GM18907 (cell line): ENCODE measurements around the gene PLSCR5.

Experiments
- ATAC-seq: cut with Tn5 transposase; IDR thresholded peaks from one replicate; pipeline ENCODE4 v1.9.1; 2021; ENCODE audit warnings: mild to moderate bottlenecking, moderate library complexity; ENCODE audit not compliant: unreplicated experiment

PLSCR5 gene

DNA sequence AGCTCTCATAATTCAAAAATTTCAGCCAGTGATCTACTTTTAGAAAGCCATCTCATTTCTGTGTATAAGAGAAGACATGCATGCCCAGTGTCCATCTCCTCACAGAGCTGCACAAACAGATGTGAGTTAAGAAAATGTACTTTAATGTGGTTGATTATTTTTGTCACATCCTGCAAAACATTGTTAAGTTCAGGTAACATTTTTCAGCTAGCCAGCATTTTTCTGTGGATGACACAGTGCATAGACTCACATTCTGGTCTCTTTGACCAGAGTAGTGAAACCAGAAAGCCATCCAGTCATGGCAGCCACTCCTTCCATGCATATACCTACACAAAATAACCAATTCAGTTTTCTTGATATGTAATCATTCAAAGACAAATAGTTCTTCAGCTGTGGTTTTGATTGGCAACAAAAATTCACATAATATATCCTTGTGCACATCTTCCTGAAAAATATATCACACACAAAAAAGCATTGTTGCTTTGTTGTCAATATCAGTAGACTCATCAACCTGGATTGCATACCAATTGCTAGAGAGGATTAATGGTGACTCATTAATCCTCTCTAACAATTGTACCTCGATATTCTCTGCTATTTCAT lies 58.7 kb downstream of the PLSCR5 start:
- ATAC-seq, result no peak

GRCh38 chr3:146544929-146545528 lies 60.1 kb downstream of the PLSCR5 start:
- ATAC-seq, result no peak

GRCh38 chr3:146544002-146544928 lies 60.9 kb downstream of the PLSCR5 start, which contains the start of gene PLSCR1:
Gene PLSCR1 (minus strand): TSS chr3:146544607. CDS start chr3:146536552, 8,055 bp downstream.
- ATAC-seq, result peak; percentile 91

DNA sequence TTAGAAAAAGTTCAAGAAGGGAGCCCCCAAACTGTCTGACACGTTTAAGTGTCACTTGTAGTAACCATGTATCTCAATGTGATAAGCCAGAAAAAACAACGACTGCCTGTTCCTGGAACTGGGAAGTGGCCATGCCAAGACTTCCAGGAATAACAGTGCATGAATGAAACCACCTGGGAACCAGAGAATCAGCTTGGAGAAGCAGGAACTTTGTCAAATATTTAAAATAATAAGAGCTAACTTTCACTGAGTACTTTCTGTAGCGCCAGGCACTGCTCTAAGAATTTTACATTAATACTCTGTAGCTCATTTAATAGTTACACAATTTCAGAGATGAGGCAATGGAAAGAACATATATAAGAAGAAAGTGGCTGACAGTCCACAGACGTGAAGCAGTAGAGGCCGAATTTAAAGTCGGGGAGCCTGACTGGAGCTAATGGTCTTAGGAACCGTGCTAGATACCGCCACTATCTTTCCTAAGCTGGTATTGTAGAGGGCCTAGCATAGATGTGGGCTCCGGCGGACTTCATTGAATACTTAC lies 61.6 kb downstream of the PLSCR5 start:
- peak; percentile 14 for ATAC-seq

- ATAC-seq, result no peak
Observed at GRCh38 chr3:146542978-146543377, 62.2 kb downstream of the PLSCR5 start.

DNA sequence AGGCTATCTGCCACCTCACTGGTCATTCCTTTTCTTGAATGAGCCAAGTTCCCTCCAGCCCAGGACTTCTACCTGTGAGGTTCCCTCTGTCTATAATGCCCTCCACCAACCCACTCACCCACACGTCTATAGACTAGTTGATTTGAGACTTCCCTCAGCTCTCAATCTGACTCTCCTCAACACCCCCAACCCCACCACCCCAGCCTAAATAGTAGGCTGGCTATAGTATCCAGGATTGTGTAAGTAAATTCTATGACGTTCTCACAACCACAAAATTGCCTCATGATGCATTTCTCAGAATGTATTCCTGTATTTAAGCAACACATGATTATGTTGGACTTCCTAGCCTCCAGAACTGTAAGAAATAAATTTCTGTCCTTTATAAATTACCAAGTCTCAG lies 63.0 kb downstream of the PLSCR5 start:
- ATAC-seq, result no peak

GRCh38 chr3:146540978-146541377 lies 64.2 kb downstream of the PLSCR5 start:
- no peak for ATAC-seq

DNA sequence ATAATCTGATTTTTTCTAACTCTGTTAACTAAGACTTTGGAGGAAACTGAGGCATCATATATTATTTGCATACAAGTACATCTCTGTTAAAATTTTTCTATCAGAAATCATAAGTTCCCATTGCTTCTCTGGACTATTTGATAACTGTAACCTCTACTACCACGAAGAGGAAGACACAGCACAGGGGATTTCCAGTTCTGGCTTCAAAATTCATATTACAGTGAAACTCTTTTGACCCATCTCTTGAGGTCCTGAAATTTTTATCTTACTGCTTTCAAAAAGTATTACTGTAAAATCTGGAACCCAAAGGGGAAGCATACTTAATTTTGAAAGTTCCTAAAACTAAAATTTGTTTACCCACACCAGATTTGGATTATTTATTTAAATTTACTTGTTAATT lies 64.9 kb downstream of the PLSCR5 start:
- peak; percentile 26 for ATAC-seq

DNA sequence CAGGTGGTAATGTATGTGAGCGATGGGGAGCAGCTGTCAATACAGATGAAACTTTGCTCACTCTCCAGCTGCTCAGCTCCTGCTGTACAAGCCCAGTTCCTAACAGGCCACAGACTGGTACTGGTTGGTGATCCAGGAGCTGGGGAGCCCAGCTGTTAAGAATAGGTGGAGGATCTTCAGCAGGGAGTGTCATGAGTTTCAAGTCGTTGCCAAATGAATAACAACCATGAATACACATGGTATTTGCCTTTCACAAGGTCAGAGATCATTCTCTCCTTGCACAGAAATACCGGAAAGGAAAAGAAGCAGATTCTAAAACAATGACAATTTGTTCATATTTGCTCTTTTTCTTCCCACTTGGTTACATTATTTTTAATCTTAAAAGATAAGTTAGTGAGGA lies 65.8 kb downstream of the PLSCR5 start:
- ATAC-seq, result no peak

GRCh38 chr3:146537603-146538002 lies 67.5 kb downstream of the PLSCR5 start:
- no peak for ATAC-seq

- ATAC-seq, result no peak
Observed at GRCh38 chr3:146536681-146537080, 68.5 kb downstream of the PLSCR5 start.
